Measurements from ENCODE around the gene PNMA6F. TPM values are rescaled to one million over a fixed set of nuclear protein-coding genes. Genes with fewer than 3 reads are reported as not detected.

The PNMA6F gene
- total and polyA plus RNA-seq, 7 donors = not detected

GRCh38 chrX:153343674-153344073, 22.1 kb upstream of the PNMA6F start:
- TF ChIP-seq POLR2A (IDR thresholded peaks at IDR 0.05) (no peak), POLR2AphosphoS5 (IDR thresholded peaks at IDR 0.05) (no peak), EP300 (IDR thresholded peaks at IDR 0.05) (no peak)
- TF ChIP-seq, protein P1, sequence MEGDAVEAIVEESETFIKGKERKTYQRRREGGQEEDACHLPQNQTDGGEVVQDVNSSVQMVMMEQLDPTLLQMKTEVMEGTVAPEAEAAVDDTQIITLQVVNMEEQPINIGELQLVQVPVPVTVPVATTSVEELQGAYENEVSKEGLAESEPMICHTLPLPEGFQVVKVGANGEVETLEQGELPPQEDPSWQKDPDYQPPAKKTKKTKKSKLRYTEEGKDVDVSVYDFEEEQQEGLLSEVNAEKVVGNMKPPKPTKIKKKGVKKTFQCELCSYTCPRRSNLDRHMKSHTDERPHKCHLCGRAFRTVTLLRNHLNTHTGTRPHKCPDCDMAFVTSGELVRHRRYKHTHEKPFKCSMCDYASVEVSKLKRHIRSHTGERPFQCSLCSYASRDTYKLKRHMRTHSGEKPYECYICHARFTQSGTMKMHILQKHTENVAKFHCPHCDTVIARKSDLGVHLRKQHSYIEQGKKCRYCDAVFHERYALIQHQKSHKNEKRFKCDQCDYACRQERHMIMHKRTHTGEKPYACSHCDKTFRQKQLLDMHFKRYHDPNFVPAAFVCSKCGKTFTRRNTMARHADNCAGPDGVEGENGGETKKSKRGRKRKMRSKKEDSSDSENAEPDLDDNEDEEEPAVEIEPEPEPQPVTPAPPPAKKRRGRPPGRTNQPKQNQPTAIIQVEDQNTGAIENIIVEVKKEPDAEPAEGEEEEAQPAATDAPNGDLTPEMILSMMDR (IDR thresholded peaks at IDR 0.05) = no peak
- no peak for DNase-seq

DNA sequence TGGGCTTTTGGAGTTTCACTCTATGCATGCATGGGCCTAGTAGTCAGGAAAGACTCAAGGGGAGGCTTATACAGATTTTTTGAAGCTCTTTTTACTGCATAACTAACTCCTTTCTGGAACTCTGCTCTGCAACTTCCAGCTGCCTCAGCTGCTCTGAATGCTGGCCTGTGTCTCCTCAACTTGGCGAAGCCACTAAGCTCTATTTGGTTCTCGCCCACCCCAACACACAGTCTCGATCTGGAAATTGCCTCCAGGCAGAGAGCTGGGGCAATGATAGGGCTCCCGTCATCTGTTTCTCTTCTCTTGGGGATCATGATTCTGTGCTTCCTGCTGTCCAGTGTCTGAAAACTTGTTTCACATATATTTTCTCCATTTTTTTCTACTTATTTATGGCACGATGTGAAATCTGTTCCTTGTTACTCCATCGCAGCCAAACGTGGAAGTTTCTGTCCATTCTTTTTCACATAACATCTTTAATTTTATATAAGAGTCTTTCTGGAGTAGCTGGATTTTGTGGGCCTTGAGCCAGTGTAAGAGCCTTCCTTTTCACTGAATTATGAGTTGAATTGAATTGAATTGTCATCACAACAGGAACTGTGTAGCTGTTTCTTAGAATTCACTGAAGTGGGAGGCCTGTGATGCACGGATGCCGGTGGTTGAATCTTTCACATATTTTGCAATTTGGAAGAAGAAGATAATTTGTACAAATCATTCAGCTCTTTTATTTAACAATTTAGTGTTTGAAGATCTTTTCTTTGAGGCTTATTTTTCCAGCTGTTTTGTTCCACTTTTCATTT, 21.4 kb upstream of the PNMA6F start:
- peaks cover 0 to 17% (median 7%) of the 10 kb centered on the region in 4 donors for H3K36me3 ChIP-seq

More at GRCh38 chrX:153343674-153344073, 22.1 kb upstream of the PNMA6F start:
- Histone ChIP-seq H3K27ac (peak overlapping the region in 1 of 4 donors; percentile 10), H3K4me3 (no peak overlapping the region), H3K27me3 (no peaks in the 10 kb centered on the region), H3K36me3 (peaks cover 0 to 24% (median 7%) of the 10 kb centered on the region in 4 donors), H3K9me3 (no peaks in the 10 kb centered on the region), H3K4me1 (no peaks in the 10 kb centered on the region)
- intact Hi-C loops (cut with DNase I) = no loop called here
- whole genome bisulfite sequencing, 2 donors = 81 to 93% methylated on average over 2 of the region's 2 CpGs

GRCh38 chrX:153340111-153340510, 18.5 kb upstream of the PNMA6F start:
- no peaks in the 10 kb centered on the region for H3K27me3 ChIP-seq
- no peak for DNase-seq
- H3K4me3 ChIP-seq = no peak overlapping the region
- intact Hi-C loops (cut with DNase I) = no loop called here
- no peak overlapping the region for H3K27ac ChIP-seq
- TF ChIP-seq EP300 (IDR thresholded peaks at IDR 0.05) = no peak
- TF ChIP-seq, protein P1 (IDR thresholded peaks at IDR 0.05) = no peak
- no peak for TF ChIP-seq POLR2AphosphoS5 (IDR thresholded peaks at IDR 0.05)
- no peaks in the 10 kb centered on the region for H3K9me3 ChIP-seq
- 93 to 96% methylated on average over 6 of the region's 6 CpGs for WGBS, 2 donors
- peaks cover 0 to 14% (median 0%) of the 10 kb centered on the region in 4 donors for H3K36me3 ChIP-seq
- peaks cover 0 to 5% (median 4%) of the 10 kb centered on the region in 4 donors for H3K4me1 ChIP-seq

More for the DNA sequence above, 21.4 kb upstream of the PNMA6F start:
- peak overlapping the region in 2 of 4 donors; percentile 9 to 10 for H3K27ac ChIP-seq
- no peak overlapping the region for H3K4me3 ChIP-seq
- TF ChIP-seq POLR2AphosphoS5 (IDR thresholded peaks at IDR 0.05) (no peak), POLR2A (IDR thresholded peaks at IDR 0.05) (no peak), EP300 (IDR thresholded peaks at IDR 0.05) (no peak)
- TF ChIP-seq, protein P1 (IDR thresholded peaks at IDR 0.05) = no peak
- no peaks in the 10 kb centered on the region for H3K4me1 ChIP-seq
- no peaks in the 10 kb centered on the region for H3K27me3 ChIP-seq
- no peaks in the 10 kb centered on the region for H3K9me3 ChIP-seq
- DNase-seq = no peak
- 83 to 93% methylated on average over 9 of the region's 9 CpGs for WGBS, 2 donors
- intact Hi-C loops (cut with DNase I) = no loop called here

- H3K9me3 ChIP-seq = no peaks in the 10 kb centered on the region
- H3K4me1 ChIP-seq = peaks cover 0 to 9% (median 8%) of the 10 kb centered on the region in 4 donors
- intact Hi-C loops (cut with DNase I) = loop anchor here (10.0 kb wide), 2 partner anchors 135 to 395 kb away; partner anchors contain the start of gene HAUS7
- H3K27ac ChIP-seq = no peak overlapping the region
- TF ChIP-seq, protein P1 (IDR thresholded peaks at IDR 0.05) = no peak
- TF ChIP-seq POLR2A (IDR thresholded peaks at IDR 0.05) (no peak), EP300 (IDR thresholded peaks at IDR 0.05) (no peak), POLR2AphosphoS5 (IDR thresholded peaks at IDR 0.05) (no peak)
- 96 to 97% methylated on average over 4 of the region's 4 CpGs for WGBS, 2 donors
- no peaks in the 10 kb centered on the region for H3K27me3 ChIP-seq
- DNase-seq = no peak
- peaks cover 0 to 14% (median 0%) of the 10 kb centered on the region in 4 donors for H3K36me3 ChIP-seq
- H3K4me3 ChIP-seq = no peak overlapping the region
Observed at GRCh38 chrX:153339662-153340061, 18.1 kb upstream of the PNMA6F start.
